ENCODE data around the gene PCDHA3.
"Not testable (repeated sequence)": the region's sequence is repeated elsewhere in the genome, so short reads cannot be mapped to it uniquely, and the experiment has no call there.

Gene PCDHA3

DNA sequence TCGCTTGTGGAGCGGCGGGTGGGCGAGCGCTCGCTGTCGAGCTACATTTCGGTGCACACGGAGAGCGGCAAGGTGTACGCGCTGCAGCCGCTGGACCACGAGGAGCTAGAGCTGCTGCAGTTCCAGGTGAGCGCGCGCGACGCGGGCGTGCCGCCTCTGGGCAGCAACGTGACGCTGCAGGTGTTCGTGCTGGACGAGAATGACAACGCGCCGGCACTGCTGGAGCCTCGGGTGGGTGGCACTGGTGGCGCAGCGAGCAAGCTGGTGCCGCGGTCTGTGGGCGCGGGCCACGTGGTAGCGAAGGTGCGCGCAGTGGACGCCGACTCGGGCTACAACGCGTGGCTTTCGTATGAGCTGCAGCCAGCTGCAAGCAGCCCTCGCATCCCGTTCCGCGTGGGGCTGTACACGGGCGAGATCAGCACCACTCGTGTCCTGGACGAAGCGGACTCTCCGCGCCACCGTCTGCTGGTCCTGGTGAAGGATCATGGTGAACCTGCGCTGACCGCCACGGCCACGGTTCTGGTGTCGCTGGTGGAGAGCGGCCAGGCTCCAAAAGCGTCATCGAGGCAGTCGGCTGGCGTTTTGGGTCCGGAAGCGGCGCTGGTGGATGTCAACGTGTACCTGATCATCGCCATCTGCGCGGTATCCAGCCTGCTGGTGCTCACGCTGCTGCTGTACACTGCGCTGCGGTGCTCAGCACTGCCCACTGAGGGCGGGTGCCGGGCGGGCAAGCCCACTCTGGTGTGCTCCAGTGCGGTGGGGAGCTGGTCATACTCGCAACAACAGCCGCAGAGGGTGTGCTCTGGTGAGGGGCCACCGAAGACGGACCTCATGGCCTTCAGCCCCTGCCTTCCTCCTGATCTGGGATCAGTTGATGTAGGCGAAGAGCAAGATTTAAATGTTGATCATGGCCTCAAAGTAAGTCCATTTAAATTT is 42.2 kb downstream of the PCDHA3 start:
- Histone ChIP-seq H3K27ac (ENCODE audit: low read length) (no peak overlapping the region), H3K9me3 (ENCODE audit: control insufficient read depth, low read depth, low read length) (no peaks in the 10 kb centered on the region), H3K4me1 (ENCODE audit: control insufficient read depth, low read depth, low read length) (no peaks in the 10 kb centered on the region), H3K36me3 (ENCODE audit: control insufficient read depth, low read depth, low read length) (no peaks in the 10 kb centered on the region), H3K27me3 (ENCODE audit: control insufficient read depth, insufficient read depth, low read length) (no peaks in the 10 kb centered on the region), H3K4me3 (ENCODE audit: low read length) (no peak overlapping the region), H3K9ac (ENCODE audit: low read length) (no peak overlapping the region)

DNA sequence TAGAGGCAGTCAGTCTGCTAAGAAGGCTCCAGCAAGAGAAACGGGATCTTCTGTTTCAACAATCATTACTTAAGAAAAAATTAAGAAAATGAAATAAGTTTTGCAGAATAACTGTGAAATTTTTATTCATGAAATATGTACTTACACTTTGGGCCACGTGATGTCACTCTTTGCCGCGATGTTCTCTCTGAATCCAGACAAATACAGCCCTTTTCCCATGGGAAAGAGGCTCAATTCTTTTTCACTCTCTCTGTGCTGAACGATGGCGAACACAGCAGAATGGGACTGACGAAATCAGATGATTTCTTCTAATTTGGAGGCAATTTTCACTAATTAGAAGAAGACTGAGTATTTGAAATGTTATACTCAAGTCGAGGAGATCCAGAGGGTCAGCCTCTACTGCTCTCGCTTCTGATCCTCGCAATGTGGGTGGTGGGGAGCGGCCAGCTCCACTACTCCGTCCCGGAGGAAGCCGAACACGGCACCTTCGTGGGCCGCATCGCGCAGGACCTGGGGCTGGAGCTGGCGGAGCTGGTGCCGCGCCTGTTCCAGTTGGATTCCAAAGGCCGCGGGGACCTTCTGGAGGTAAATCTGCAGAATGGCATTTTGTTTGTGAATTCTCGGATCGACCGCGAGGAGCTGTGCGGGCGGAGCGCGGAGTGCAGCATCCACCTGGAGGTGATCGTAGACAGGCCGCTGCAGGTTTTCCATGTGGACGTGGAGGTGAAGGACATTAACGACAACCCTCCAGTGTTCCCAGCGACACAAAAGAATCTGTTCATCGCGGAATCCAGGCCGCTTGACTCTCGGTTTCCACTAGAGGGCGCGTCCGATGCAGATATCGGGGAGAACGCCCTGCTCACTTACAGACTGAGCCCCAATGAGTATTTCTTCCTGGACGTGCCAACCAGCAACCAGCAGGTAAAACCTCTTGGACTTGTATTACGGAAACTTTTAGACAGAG is 47.6 kb downstream of the PCDHA3 start, which contains the start of gene PCDHA9:
TSS of gene PCDHA9 (plus strand) at position 244 of the 964 bp plus-strand sequence. CDS start at position 358, 114 bp downstream.
- not testable (repeated sequence) for H3K9me3 ChIP-seq (ENCODE audit: control insufficient read depth, low read depth, low read length); H3K9ac ChIP-seq (ENCODE audit: low read length); H3K4me1 ChIP-seq (ENCODE audit: control insufficient read depth, low read depth, low read length); H3K27ac ChIP-seq (ENCODE audit: low read length); H3K4me3 ChIP-seq (ENCODE audit: low read length); H3K27me3 ChIP-seq (ENCODE audit: control insufficient read depth, insufficient read depth, low read length); H3K36me3 ChIP-seq (ENCODE audit: control insufficient read depth, low read depth, low read length)

DNA sequence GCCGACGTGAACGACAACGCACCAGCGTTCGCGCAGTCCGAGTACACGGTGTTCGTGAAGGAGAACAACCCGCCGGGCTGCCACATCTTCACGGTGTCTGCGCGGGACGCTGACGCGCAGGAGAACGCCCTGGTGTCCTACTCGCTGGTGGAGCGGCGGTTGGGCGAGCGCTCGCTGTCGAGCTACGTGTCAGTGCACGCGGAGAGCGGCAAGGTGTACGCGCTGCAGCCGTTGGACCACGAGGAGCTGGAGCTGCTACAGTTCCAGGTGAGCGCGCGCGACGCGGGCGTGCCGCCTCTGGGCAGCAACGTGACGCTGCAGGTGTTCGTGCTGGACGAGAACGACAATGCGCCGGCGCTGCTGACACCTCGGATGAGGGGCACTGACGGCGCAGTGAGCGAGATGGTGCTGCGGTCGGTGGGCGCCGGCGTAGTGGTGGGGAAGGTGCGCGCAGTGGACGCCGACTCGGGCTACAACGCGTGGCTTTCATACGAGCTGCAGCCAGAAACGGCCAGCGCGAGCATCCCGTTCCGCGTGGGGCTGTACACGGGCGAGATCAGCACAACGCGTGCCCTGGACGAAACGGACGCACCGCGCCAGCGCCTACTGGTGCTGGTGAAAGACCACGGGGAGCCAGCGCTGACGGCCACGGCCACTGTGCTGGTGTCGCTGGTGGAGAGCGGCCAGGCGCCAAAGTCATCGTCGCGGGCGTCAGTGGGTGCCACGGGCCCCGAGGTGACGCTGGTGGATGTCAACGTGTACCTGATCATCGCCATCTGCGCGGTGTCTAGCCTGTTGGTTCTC is 49.2 kb downstream of the PCDHA3 start:
- not testable (repeated sequence) for H3K4me3 ChIP-seq (ENCODE audit: low read length); H3K27ac ChIP-seq (ENCODE audit: low read length); H3K36me3 ChIP-seq (ENCODE audit: control insufficient read depth, low read depth, low read length); H3K9ac ChIP-seq (ENCODE audit: low read length); H3K9me3 ChIP-seq (ENCODE audit: control insufficient read depth, low read depth, low read length); H3K4me1 ChIP-seq (ENCODE audit: control insufficient read depth, low read depth, low read length); H3K27me3 ChIP-seq (ENCODE audit: control insufficient read depth, insufficient read depth, low read length)
